Astrocyte (in vitro differentiated cells and primary cell): ENCODE data around the gene CDKN2B-AS1.

ENCODE experiments used
- CTCF ChIP-seq: IDR thresholded peaks from 2 replicates; pipeline ENCODE4 v1.5.1; 2011; ENCODE audit warnings: low read depth, mild to moderate bottlenecking, inconsistent platforms, low read length, moderate library complexity; ENCODE audit not compliant: insufficient read depth
- EZH2 ChIP-seq: IDR thresholded peaks from 2 replicates; pipeline ENCODE4 v1.6.1; 2012; ENCODE audit warnings: mild to moderate bottlenecking, low read length, inconsistent platforms; ENCODE audit not compliant: insufficient read depth

- TF ChIP-seq CTCF (no peak), EZH2 (no peak)
These were observed 72.6 kb downstream of the CDKN2B-AS1 start for GRCh38 chr9:22067196-22067595.
